IMR-90 (cell line): ENCODE data around the gene CYP46A1. TPM values are rescaled to one million over a fixed set of nuclear protein-coding genes. Genes with fewer than 3 reads are reported as not detected.

ENCODE experiments used
- ATAC-seq: fragments of 200-7000 bp; cut with Tn5 transposase; 2 replicates; pipeline ENCODE4 v1.9.1; 2020; ENCODE audit warnings: low read depth, mild to moderate bottlenecking, moderate library complexity
- BruUV-seq: library from RNA; stranded (reverse); fragments of 400-500 nt; replicated peaks from 2 replicates; lab custom pipeline; 2021; lab: Mats Ljungman, UMichigan
- CTCF ChIA-PET: fragments of 300-600 bp; formaldehyde crosslinking; extraction: SDS; loops from one replicate; lab custom pipeline; 2021; ENCODE audit warnings: antibody characterized with exemption; lab: Yijun Ruan, JAX
- POLR2A ChIA-PET: fragments of 300-600 bp; sonication (Branson Sonifier 250); formaldehyde crosslinking; loops from one replicate; lab custom pipeline; 2022; ENCODE audit warnings: antibody characterized with exemption; ENCODE audit not compliant: unreplicated experiment; lab: Charles Lee
- DNase-seq: peaks from one replicate; pipeline ENCODE4 v3.0.0; 2013
- H2AFZ ChIP-seq: replicated peaks from 2 replicates; pipeline ENCODE3; 2013; ENCODE audit warnings: low read length, mild to moderate bottlenecking; ENCODE audit not compliant: poor library complexity
- H2AK5ac ChIP-seq: 2 replicates; pipeline ENCODE4 v1.6.1; 2013; ENCODE audit warnings: low read depth, low read length, inconsistent platforms
- H2AK9ac ChIP-seq: replicated peaks from 2 replicates; pipeline ENCODE3; 2013; ENCODE audit warnings: mild to moderate bottlenecking, low read depth, low read length, moderate library complexity; ENCODE audit not compliant: poor library complexity
- H2BK120ac ChIP-seq: 2 replicates; pipeline ENCODE4 v1.6.1; 2013; ENCODE audit warnings: low read depth, low read length, inconsistent platforms
- H2BK15ac ChIP-seq: 3 replicates; pipeline ENCODE4 v1.6.1; 2013; ENCODE audit warnings: low read depth, low read length, inconsistent platforms
- H2BK20ac ChIP-seq: 2 replicates; pipeline ENCODE4 v1.6.1; 2013; ENCODE audit warnings: low read depth, mild to moderate bottlenecking, inconsistent platforms, low read length, moderate library complexity
- H2BK5ac ChIP-seq: 2 replicates; pipeline ENCODE4 v1.6.1; 2013; ENCODE audit warnings: mild to moderate bottlenecking, low read depth, low read length, inconsistent platforms; ENCODE audit not compliant: poor library complexity, severe bottlenecking
- H3K14ac ChIP-seq: replicated peaks from 2 replicates; pipeline ENCODE4 v1.6.1; 2013; ENCODE audit warnings: low read depth, low read length, inconsistent platforms
- H3K18ac ChIP-seq: 2 replicates; pipeline ENCODE4 v1.6.1; 2013; ENCODE audit warnings: low read depth, low read length, control low read depth
- H3K23ac ChIP-seq: 2 replicates; pipeline ENCODE4 v1.6.1; 2013; ENCODE audit warnings: low read depth, low read length, inconsistent platforms
- H3K27ac ChIP-seq: 2 replicates; pipeline ENCODE4 v1.5.1; 2013; ENCODE audit warnings: mild to moderate bottlenecking, control low read depth, low read length; ENCODE audit not compliant: insufficient read depth
- H3K27me3 ChIP-seq: 2 replicates; pipeline ENCODE4 v1.6.1; 2013; ENCODE audit warnings: low read length; ENCODE audit not compliant: control insufficient read depth, insufficient read depth
- H3K36me3 ChIP-seq: 2 replicates; pipeline ENCODE4 v1.6.1; 2013; ENCODE audit warnings: low read length, mixed read lengths; ENCODE audit not compliant: control insufficient read depth, insufficient read depth
- H3K4ac ChIP-seq: 2 replicates; pipeline ENCODE4 v1.6.1; 2013; ENCODE audit warnings: low read depth, low read length, inconsistent platforms
- H3K4me1 ChIP-seq: 2 replicates; pipeline ENCODE4 v1.6.1; 2013; ENCODE audit warnings: low read length, mixed read lengths; ENCODE audit not compliant: control insufficient read depth, insufficient read depth
- H3K4me2 ChIP-seq: 2 replicates; pipeline ENCODE4 v1.6.1; 2013; ENCODE audit warnings: low read depth, mild to moderate bottlenecking, control low read depth, low read length, moderate library complexity
- H3K4me3 ChIP-seq: 2 replicates; pipeline ENCODE4 v1.5.1; 2013; ENCODE audit warnings: low read depth, mild to moderate bottlenecking, control low read depth, low read length, moderate library complexity; ENCODE audit not compliant: insufficient read depth
- H3K56ac ChIP-seq: 2 replicates; pipeline ENCODE4 v1.6.1; 2013; ENCODE audit warnings: low read length, inconsistent platforms; ENCODE audit not compliant: insufficient read depth; ENCODE audit errors: extremely low read depth
- H3K79me1 ChIP-seq, 2 experiments: 2 replicates each; pipeline ENCODE4 v1.6.1; 2013; ENCODE audit warnings: low read length in 2 of 2, inconsistent platforms in 1 of 2, low read depth in 1 of 2
- H3K9ac ChIP-seq: 2 replicates; pipeline ENCODE4 v1.6.1; 2013; ENCODE audit warnings: low read depth, low read length, control low read depth
- H3K9me1 ChIP-seq: 2 replicates; pipeline ENCODE4 v1.6.1; 2013; ENCODE audit warnings: low read length, inconsistent platforms; ENCODE audit not compliant: insufficient read depth
- H3K9me3 ChIP-seq: 2 replicates; pipeline ENCODE4 v1.6.1; 2013; ENCODE audit warnings: low read length; ENCODE audit not compliant: control insufficient read depth, insufficient read depth
- H4K20me1 ChIP-seq: 2 replicates; pipeline ENCODE4 v1.6.1; 2013; ENCODE audit warnings: low read length, inconsistent platforms; ENCODE audit not compliant: insufficient read depth
- H4K5ac ChIP-seq: 2 replicates; pipeline ENCODE4 v1.6.1; 2013; ENCODE audit warnings: mild to moderate bottlenecking, low read depth, low read length, control low read depth
- H4K8ac ChIP-seq, 2 experiments: 2 replicates each; pipeline ENCODE4 v1.6.1; 2013; ENCODE audit warnings: low read depth in 2 of 2, low read length in 2 of 2, control low read depth in 1 of 2, inconsistent platforms in 1 of 2
- H4K91ac ChIP-seq: 2 replicates; pipeline ENCODE4 v1.6.1; 2013; ENCODE audit warnings: low read depth, low read length, inconsistent platforms; ENCODE audit not compliant: insufficient read depth
- BHLHE40 ChIP-seq: fragments of 150-350 bp; IDR thresholded peaks from 2 replicates; pipeline ENCODE4 v1.6.1; 2016; ENCODE audit warnings: mild to moderate bottlenecking, low read depth, low read length
- CEBPB ChIP-seq: IDR thresholded peaks from 2 replicates; pipeline ENCODE4 v1.6.1; 2012; ENCODE audit warnings: low read depth, low read length, improper control_type of control experiment
- CHD1 ChIP-seq: IDR thresholded peaks from 2 replicates; pipeline ENCODE4 v1.6.1; 2012; ENCODE audit warnings: low read depth, low read length, improper control_type of control experiment
- ELK1 ChIP-seq: fragments of 150-350 bp; IDR thresholded peaks from 2 replicates; pipeline ENCODE4 v1.6.1; 2016; ENCODE audit warnings: low read depth, mild to moderate bottlenecking, low read length, moderate library complexity, borderline replicate concordance
- FOS ChIP-seq: fragments of 150-350 bp; IDR thresholded peaks from 2 replicates; pipeline ENCODE4 v1.6.1; 2016; ENCODE audit warnings: low read depth, low read length
- MXI1 ChIP-seq: IDR thresholded peaks from 2 replicates; pipeline ENCODE4 v1.6.1; 2012; ENCODE audit warnings: low read depth, mild to moderate bottlenecking, low read length, moderate library complexity, borderline replicate concordance
- RFX5 ChIP-seq: IDR thresholded peaks from 2 replicates; pipeline ENCODE4 v1.8.0; 2012; ENCODE audit warnings: low read depth, mild to moderate bottlenecking, low read length, moderate library complexity
- SMC3 ChIP-seq: fragments of 150-350 bp; IDR thresholded peaks from 2 replicates; pipeline ENCODE4 v1.6.1; 2016; ENCODE audit warnings: low read depth, mild to moderate bottlenecking, antibody characterized with exemption, low read length, moderate library complexity
- WGBS, 2 experiments: methylation state at CpG; one replicate each; pipeline versions ENCODE4 v1.1.5 to v1.1.7; 2013; ENCODE audit warnings: missing lambda C conversion rate in 2 of 2; ENCODE audit not compliant: insufficient read length in 1 of 2; ENCODE audit errors: extremely low coverage in 2 of 2; 5-methylcytosine and 5-hydroxymethylcytosine counted together
- dilution Hi-C: fragments of 300-500 bp; cut with HindIII; formaldehyde crosslinking; loops from one replicate; pipeline ENCODE4 v1.14.3; 2018; ENCODE audit warnings: low sequenced_read_pairs; ENCODE audit not compliant: unreplicated experiment
- in situ Hi-C: fragments of 300-500 bp; cut with MboI; formaldehyde crosslinking; loops from 3 replicates; pipeline ENCODE4 v1.14.3; 2019; ENCODE audit warnings: low sequenced_read_pairs, inconsistent platforms, mixed read lengths
- intact Hi-C: fragments of 100-400 bp; cut with micrococcal nuclease; formaldehyde crosslinking; loops from 2 replicates; pipeline ENCODE4 v1.10.0; 2022
- polyA plus RNA-seq, 3 experiments: library from polyadenylated mRNA; depleted of rRNA; stranded (reverse); fragments of >200 nt; gene quantifications; 2 replicates each; pipeline ENCODE4 v1.2.3, GENCODE V29; 2012; ENCODE audit warnings: low replicate concordance in 1 of 3
- total RNA-seq: library from RNA; depleted of rRNA; stranded (reverse); fragments of >200 nt; gene quantifications from 2 replicates; pipeline ENCODE4 v1.2.3, GENCODE V29; 2012

Gene CYP46A1
- total and polyA plus RNA-seq, 2 of the 4 experiments (the other 2 are of a cell fraction) = 0.18 to 0.31 TPM

DNA sequence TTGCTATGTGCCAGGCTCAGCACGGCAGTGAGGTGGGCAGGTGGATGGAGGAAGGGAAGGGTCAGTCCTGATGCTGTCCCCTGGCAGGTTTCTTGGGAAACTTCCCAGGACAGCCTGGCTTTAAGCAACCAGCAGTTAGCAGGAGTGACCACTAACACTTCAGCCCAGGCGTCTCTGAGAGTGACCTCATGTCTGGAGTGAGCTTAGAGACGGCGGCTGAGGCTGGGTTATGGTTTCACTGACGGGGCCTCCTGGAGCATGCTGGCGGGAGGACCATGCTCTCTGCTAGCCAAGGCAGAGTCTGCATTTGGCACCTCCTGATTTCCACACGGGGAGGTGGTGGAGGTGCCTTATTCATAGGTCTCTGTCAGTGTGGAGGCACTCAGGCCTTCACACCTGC lies 36.7 kb upstream of the CYP46A1 start:
- ChIA-PET CTCF (no interaction called here), POLR2A (no interaction called here)
- H2AFZ ChIP-seq = peak overlapping the region; percentile 13
- 74% methylated on average over 5 of the region's 7 CpGs; no CpG with 5 or more reads in 1 of the 2 experiments for WGBS, 2 experiments
- H3K4me2 ChIP-seq = no peak overlapping the region
- H3K23ac ChIP-seq = no peak overlapping the region
- intact Hi-C loops (no loop called here), in situ Hi-C loops (no loop called here), dilution Hi-C loops (no loop called here)
- no peak overlapping the region for H4K5ac ChIP-seq
- TF ChIP-seq BHLHE40 (no peak), CHD1 (no peak), MXI1 (no peak), CEBPB (no peak), RFX5 (no peak), FOS (no peak), ELK1 (no peak), SMC3 (no peak)
- H2BK15ac ChIP-seq = no peak overlapping the region
- H3K27ac ChIP-seq = no peak overlapping the region
- no peak overlapping the region for H3K14ac ChIP-seq
- no peak overlapping the region for H2BK20ac ChIP-seq
- peaks cover 5% of the 10 kb centered on the region; the same call in 1 of the 2 replicates for H3K9me1 ChIP-seq
- H2BK120ac ChIP-seq = no peak overlapping the region
- no peak overlapping the region for H3K56ac ChIP-seq
- no peaks in the 10 kb centered on the region for H3K79me1 ChIP-seq
- no peaks in the 10 kb centered on the region for H3K9me3 ChIP-seq
- H2BK5ac ChIP-seq = no peak overlapping the region
- no peak overlapping the region for H3K4me3 ChIP-seq
- no peak overlapping the region for H3K9ac ChIP-seq
- H2AK5ac ChIP-seq = no peak overlapping the region; the same call in 1 of the 2 replicates
- H3K4me1 ChIP-seq = peaks cover 4% of the 10 kb centered on the region; the same call in 1 of the 2 replicates
- no peak overlapping the region for H3K18ac ChIP-seq
- no peak overlapping the region for H4K91ac ChIP-seq
- peak; percentile 26 for DNase-seq
- no peak overlapping the region for H4K8ac ChIP-seq
- BruUV-seq = no TSS peak
- H4K20me1 ChIP-seq = no peaks in the 10 kb centered on the region
- H2AK9ac ChIP-seq = no peak overlapping the region
- no peaks in the 10 kb centered on the region for H3K36me3 ChIP-seq
- peaks cover 4% of the 10 kb centered on the region; the same call in 1 of the 2 replicates for H3K27me3 ChIP-seq
- no peak for ATAC-seq
- H3K4ac ChIP-seq = no peak overlapping the region
